IMR-90 (cell line): ENCODE data around the gene NUDT1.

Source experiments
- CEBPB ChIP-seq: IDR thresholded peaks from 2 replicates; pipeline ENCODE4 v1.6.1; 2012; ENCODE audit warnings: low read depth, low read length, improper control_type of control experiment
- CTCF ChIP-seq: conservative IDR thresholded peaks from 2 replicates; pipeline ENCODE4 v1.5.1; 2012; ENCODE audit warnings: mild to moderate bottlenecking, low read depth, low read length, improper control_type of control experiment
- ELK1 ChIP-seq: fragments of 150-350 bp; IDR thresholded peaks from 2 replicates; pipeline ENCODE4 v1.6.1; 2016; ENCODE audit warnings: low read depth, mild to moderate bottlenecking, low read length, moderate library complexity, borderline replicate concordance
- FOS ChIP-seq: fragments of 150-350 bp; IDR thresholded peaks from 2 replicates; pipeline ENCODE4 v1.6.1; 2016; ENCODE audit warnings: low read depth, low read length
- MAFK ChIP-seq: IDR thresholded peaks from 2 replicates; pipeline ENCODE4 v1.6.1; 2012; ENCODE audit warnings: low read depth, low read length, improper control_type of control experiment
- MAZ ChIP-seq: IDR thresholded peaks from 2 replicates; pipeline ENCODE4 v1.6.1; 2012; ENCODE audit warnings: low read depth, mild to moderate bottlenecking, low read length, improper control_type of control experiment, moderate library complexity, borderline replicate concordance
- MXI1 ChIP-seq: IDR thresholded peaks from 2 replicates; pipeline ENCODE4 v1.6.1; 2012; ENCODE audit warnings: low read depth, mild to moderate bottlenecking, low read length, moderate library complexity, borderline replicate concordance
- NFE2L2 ChIP-seq: fragments of 150-350 bp; IDR thresholded peaks from 2 replicates; pipeline ENCODE4 v1.6.1; 2016; ENCODE audit warnings: low read depth, mild to moderate bottlenecking, low read length
- POLR2A ChIP-seq: IDR thresholded peaks from 2 replicates; pipeline ENCODE4 v1.6.1; 2012; ENCODE audit warnings: mild to moderate bottlenecking, low read depth, low read length
- RAD21 ChIP-seq: IDR thresholded peaks from 2 replicates; pipeline ENCODE4 v1.6.1; 2012; ENCODE audit warnings: low read length, improper control_type of control experiment
- RFX5 ChIP-seq: IDR thresholded peaks from 2 replicates; pipeline ENCODE4 v1.8.0; 2012; ENCODE audit warnings: low read depth, mild to moderate bottlenecking, low read length, moderate library complexity
- SMC3 ChIP-seq: fragments of 150-350 bp; IDR thresholded peaks from 2 replicates; pipeline ENCODE4 v1.6.1; 2016; ENCODE audit warnings: low read depth, mild to moderate bottlenecking, antibody characterized with exemption, low read length, moderate library complexity
- USF2 ChIP-seq: fragments of 150-350 bp; IDR thresholded peaks from 2 replicates; pipeline ENCODE4 v1.6.1; 2017; ENCODE audit warnings: mild to moderate bottlenecking, antibody characterized with exemption, low read length, low read depth

DNA sequence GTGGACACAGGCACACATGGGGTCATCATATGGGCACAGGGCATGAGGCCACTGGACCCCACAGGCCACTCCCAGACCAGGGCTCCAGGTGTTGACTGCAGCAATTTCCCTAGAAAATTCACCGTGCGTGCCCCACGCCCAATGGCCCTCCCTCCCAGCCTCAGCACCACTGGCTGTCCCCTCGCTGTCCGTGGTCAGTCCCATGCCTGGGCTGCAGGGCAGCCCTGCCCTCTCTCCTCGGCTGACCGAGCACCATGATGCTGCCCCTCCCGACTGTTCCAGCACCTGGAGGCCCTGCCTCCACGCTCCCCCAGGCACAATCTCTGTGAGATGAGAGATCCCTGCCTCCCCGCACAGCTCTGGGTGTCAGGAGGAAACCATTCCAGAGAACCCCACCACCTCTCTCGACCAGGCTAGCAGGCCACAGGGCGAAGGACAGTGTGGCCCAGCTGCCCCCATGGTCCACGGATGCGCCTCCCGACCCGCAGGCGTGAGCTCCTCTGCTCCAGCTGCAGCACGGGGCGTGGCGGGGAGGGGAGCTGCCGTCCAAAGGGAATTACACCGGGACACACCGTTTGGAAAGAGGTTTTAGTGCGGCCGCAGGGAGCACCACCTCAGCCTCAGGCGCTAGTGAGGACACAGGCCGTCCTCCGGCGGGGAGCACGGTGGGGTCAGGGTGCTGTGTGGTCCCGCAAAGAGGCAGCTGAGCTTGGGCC lies 12.6 kb downstream of the NUDT1 start:
- TF ChIP-seq POLR2A (no peak), CTCF (no peak), MAFK (no peak), RAD21 (no peak), FOS (no peak), RFX5 (no peak), CEBPB (no peak), USF2 (no peak), MXI1 (no peak), ELK1 (no peak), SMC3 (no peak), MAZ (no peak), NFE2L2 (no peak)
